H1 (cell line): ENCODE results near the gene RPTOR. TPM values are rescaled to one million over a fixed set of nuclear protein-coding genes. Genes with fewer than 3 reads are reported as not detected.

Experiments
- CTCF ChIA-PET: fragments of 300-600 bp; sonication (Branson Sonifier 250); formaldehyde crosslinking; loops from one replicate; lab custom pipeline; 2021; ENCODE audit not compliant: partially characterized antibody; lab: Charles Lee
- POLR2A ChIA-PET: fragments of 300-600 bp; sonication (Branson Sonifier 250); formaldehyde crosslinking; loops from one replicate; lab custom pipeline; 2021; ENCODE audit warnings: inconsistent platforms; ENCODE audit not compliant: partially characterized antibody; lab: Charles Lee
- DNase-seq, 2 experiments: peaks; one replicate each; pipeline versions ENCODE4 v3.0.0 to v3.0.0-alpha.2; 2010 to 2022; ENCODE audit warnings: low spot score in 2 of 2, low read depth in 1 of 2, mixed read lengths in 1 of 2
- FAIRE-seq: peaks from 2 replicates; lab custom pipeline; 2011; peaks lifted over from hg19 to GRCh38; lab: Jason Lieb, UNC
- H2AFZ ChIP-seq: 2 replicates; pipeline ENCODE4 v1.8.1; 2012; ENCODE audit warnings: low read length, inconsistent platforms
- H2AK5ac ChIP-seq: 2 replicates; pipeline ENCODE4 v1.6.1; 2013; ENCODE audit warnings: low read depth, low read length
- H2BK120ac ChIP-seq: replicated peaks from 2 replicates; pipeline ENCODE3; 2013; ENCODE audit warnings: low read depth, low read length, inconsistent platforms
- H2BK12ac ChIP-seq: 2 replicates; pipeline ENCODE4 v1.6.1; 2013; ENCODE audit warnings: low read depth, low read length
- H2BK15ac ChIP-seq: 2 replicates; pipeline ENCODE4 v1.6.1; 2013; ENCODE audit warnings: low read length
- H2BK20ac ChIP-seq: 2 replicates; pipeline ENCODE4 v1.6.1; 2013; ENCODE audit warnings: low read length
- H2BK5ac ChIP-seq: 2 replicates; pipeline ENCODE4 v1.6.1; 2013; ENCODE audit warnings: low read depth, low read length
- H3K14ac ChIP-seq: 2 replicates; pipeline ENCODE4 v1.6.1; 2013; ENCODE audit warnings: inconsistent platforms; ENCODE audit not compliant: insufficient read length
- H3K18ac ChIP-seq: 2 replicates; pipeline ENCODE4 v1.6.1; 2013; ENCODE audit warnings: low read length; ENCODE audit errors: extremely low read depth
- H3K23ac ChIP-seq: 2 replicates; pipeline ENCODE4 v1.6.1; 2013; ENCODE audit warnings: inconsistent platforms; ENCODE audit not compliant: insufficient read length
- H3K23me2 ChIP-seq: 2 replicates; pipeline ENCODE4 v1.6.1; 2013; ENCODE audit warnings: low read depth, low read length
- H3K27ac ChIP-seq: 2 replicates; pipeline ENCODE4 v1.6.1; 2011; ENCODE audit warnings: low read depth, low read length, inconsistent platforms
- H3K27me3 ChIP-seq, 4 experiments: replicated peaks in 1 of 4; 1 replicate in 1 of 4; 2 replicates in 3 of 4; pipeline versions ENCODE4 v1.6.1 to v1.8.1; 2011 to 2013; ENCODE audit warnings: low read length in 3 of 4, mild to moderate bottlenecking in 3 of 4, inconsistent platforms in 2 of 4, mixed read lengths in 2 of 4, moderate library complexity in 1 of 4; ENCODE audit not compliant: control insufficient read depth in 3 of 4, insufficient read depth in 3 of 4; ENCODE audit errors: extremely low read depth in 1 of 4
- H3K36me3 ChIP-seq, 4 experiments: 2 replicates each; pipeline versions ENCODE4 v1.6.1 to v1.8.1; 2011 to 2013; ENCODE audit warnings: mild to moderate bottlenecking in 4 of 4, low read length in 3 of 4, moderate library complexity in 2 of 4, control low read depth in 1 of 4, inconsistent platforms in 1 of 4; ENCODE audit not compliant: insufficient read depth in 4 of 4, control insufficient read depth in 2 of 4
- H3K4ac ChIP-seq: replicated peaks from 2 replicates; pipeline ENCODE3; 2013; ENCODE audit warnings: low read length, low read depth, mixed read lengths, inconsistent platforms; ENCODE audit not compliant: insufficient read length
- H3K4me1 ChIP-seq, 4 experiments: replicated peaks in 1 of 4; 1 replicate in 1 of 4; 2 replicates in 3 of 4; pipeline versions ENCODE4 v1.6.1 to v1.8.1; 2011 to 2013; ENCODE audit warnings: low read length in 3 of 4, inconsistent platforms in 2 of 4, mixed read lengths in 1 of 4; ENCODE audit not compliant: insufficient read depth in 4 of 4, control insufficient read depth in 3 of 4
- H3K4me2 ChIP-seq, 2 experiments: 2 replicates each; pipeline versions ENCODE4 v1.6.1 to v1.8.1; 2011 to 2013; ENCODE audit warnings: low read depth in 2 of 2, low read length in 2 of 2, control low read depth in 1 of 2, inconsistent platforms in 1 of 2, mild to moderate bottlenecking in 1 of 2; ENCODE audit not compliant: insufficient read depth in 1 of 2
- H3K4me3 ChIP-seq, 4 experiments: fragments of 200-600, 300-600 bp in 1 of 4; sonication (generic), shearing (Covaris generic), sonication (Bioruptor Twin) in 1 of 4; 2 replicates each; pipeline versions ENCODE4 v1.5.1 to v1.8.1; 2011 to 2016; ENCODE audit warnings: low read length in 4 of 4, low read depth in 3 of 4, control low read depth in 2 of 4, inconsistent platforms in 2 of 4, mild to moderate bottlenecking in 2 of 4, mixed read lengths in 1 of 4, moderate library complexity in 1 of 4; ENCODE audit not compliant: insufficient read depth in 2 of 4; ENCODE audit errors: extremely low read depth in 1 of 4
- H3K56ac ChIP-seq: replicated peaks from 2 replicates; pipeline ENCODE3; 2013; ENCODE audit warnings: low read depth, mild to moderate bottlenecking, mixed read lengths, low read length, inconsistent platforms; ENCODE audit not compliant: insufficient read length
- H3K79me1 ChIP-seq: 2 replicates; pipeline ENCODE4 v1.6.1; 2013; ENCODE audit warnings: low read depth, low read length, control low read depth
- H3K79me2 ChIP-seq, 2 experiments: 2 replicates each; pipeline versions ENCODE4 v1.6.1 to v1.8.1; 2012 to 2013; ENCODE audit warnings: low read length in 2 of 2, mild to moderate bottlenecking in 2 of 2, inconsistent platforms in 1 of 2; ENCODE audit not compliant: insufficient read depth in 2 of 2, control insufficient read depth in 1 of 2
- H3K9ac ChIP-seq, 4 experiments: replicated peaks in 1 of 4; 1 replicate in 1 of 4; 2 replicates in 3 of 4; pipeline versions ENCODE4 v1.6.1 to v1.8.1; 2011 to 2013; ENCODE audit warnings: low read depth in 3 of 4, low read length in 3 of 4, control low read depth in 2 of 4, mild to moderate bottlenecking in 2 of 4, moderate library complexity in 2 of 4, inconsistent platforms in 1 of 4; ENCODE audit errors: extremely low read depth in 1 of 4
- H3K9me3 ChIP-seq, 2 experiments: 2 replicates each; pipeline versions ENCODE4 v1.6.1 to v1.8.1; 2012 to 2013; ENCODE audit warnings: mild to moderate bottlenecking in 2 of 2, moderate library complexity in 2 of 2, control low read depth in 1 of 2, inconsistent platforms in 1 of 2, low read depth in 1 of 2, low read length in 1 of 2, mixed read lengths in 1 of 2; ENCODE audit not compliant: insufficient read depth in 2 of 2
- H4K20me1 ChIP-seq, 2 experiments: replicated peaks in 1 of 2; 2 replicates each; pipeline versions ENCODE3 to v1.8.1; 2011 to 2013; ENCODE audit warnings: inconsistent platforms in 2 of 2, low read length in 2 of 2, mild to moderate bottlenecking in 1 of 2; ENCODE audit not compliant: insufficient read depth in 2 of 2, control insufficient read depth in 1 of 2
- H4K5ac ChIP-seq: 2 replicates; pipeline ENCODE4 v1.6.1; 2013; ENCODE audit warnings: low read length, low read depth, mixed read lengths, inconsistent platforms; ENCODE audit not compliant: insufficient read length
- H4K8ac ChIP-seq: 2 replicates; pipeline ENCODE4 v1.8.0; 2013; ENCODE audit warnings: mild to moderate bottlenecking, moderate library complexity, low read length, inconsistent platforms; ENCODE audit not compliant: insufficient read depth; ENCODE audit errors: extremely low read depth
- H4K91ac ChIP-seq: replicated peaks from 2 replicates; pipeline ENCODE3; 2013; ENCODE audit warnings: low read length, mixed read lengths, inconsistent platforms; ENCODE audit not compliant: insufficient read length
- ASH2L ChIP-seq: fragments of 200-600, 300-600 bp; sonication (generic); IDR thresholded peaks from one replicate; pipeline ENCODE4 v1.7.1; 2017; ENCODE audit warnings: low read length
- CEBPB ChIP-seq: IDR thresholded peaks from 2 replicates; pipeline ENCODE4 v1.6.1; 2012; ENCODE audit warnings: low read depth, low read length
- EP300 ChIP-seq, 2 experiments: IDR thresholded peaks; 1 replicate in 1 of 2; 2 replicates in 1 of 2; pipeline ENCODE4 v1.6.1; 2011 to 2012; ENCODE audit warnings: low read depth in 2 of 2, low read length in 2 of 2, mild to moderate bottlenecking in 2 of 2, borderline replicate concordance in 1 of 2, inconsistent platforms in 1 of 2, moderate library complexity in 1 of 2
- RAD21 ChIP-seq, 2 experiments: IDR thresholded peaks in 1 of 2; conservative IDR thresholded peaks in 1 of 2; 2 replicates each; pipeline ENCODE4 v1.6.1; 2011; ENCODE audit warnings: low read depth in 2 of 2, low read length in 2 of 2, improper control_type of control experiment in 1 of 2, inconsistent platforms in 1 of 2, mild to moderate bottlenecking in 1 of 2, moderate library complexity in 1 of 2
- TAF1 ChIP-seq: IDR thresholded peaks from 2 replicates; pipeline ENCODE4 v1.6.1; 2011; ENCODE audit warnings: mild to moderate bottlenecking, low read depth, low read length
- WGBS, 2 experiments: shearing (Covaris generic) in 1 of 2; methylation state at CpG; one replicate each; pipeline versions ENCODE4 v1.1.6 to v1.1.7; 2013 to 2015; ENCODE audit warnings: low lambda C conversion rate in 2 of 2, mixed read lengths in 2 of 2, inconsistent platforms in 1 of 2, low coverage in 1 of 2, missing lambda C conversion rate in 1 of 2; ENCODE audit not compliant: insufficient replicate concordance in 2 of 2, insufficient coverage in 1 of 2, insufficient read length in 1 of 2; ENCODE audit errors: extremely low coverage in 1 of 2, missing lambda C conversion rate in 1 of 2; 5-methylcytosine and 5-hydroxymethylcytosine counted together
- polyA plus RNA-seq, 7 experiments: library from polyadenylated mRNA; depleted of rRNA in 3 of 7; stranded (reverse) in 5 of 7; unstranded in 2 of 7; fragments of >200 nt in 5 of 7; fragments of 200-250 nt in 2 of 7; gene quantifications; 1 replicate in 5 of 7; 2 replicates in 1 of 7; 4 replicates in 1 of 7; pipeline versions ENCODE4 v1.2.1 to v1.2.3, GENCODE V29; 2011 to 2013; ENCODE audit warnings: missing spikeins in 2 of 7, mixed read lengths in 2 of 7
- total RNA-seq: library from RNA; stranded (reverse); fragmentation: NEBNext Ultra II Directional; extraction: Animal tissue kit (Norgen Biotek cat#: 25700); gene quantifications from 2 replicates; pipeline ENCODE4 v1.2.1, GENCODE V29; 2021
- TF ChIP-seq, protein P1 (sequence below): IDR thresholded peaks from 2 replicates; pipeline ENCODE4 v1.6.1; 2011; ENCODE audit warnings: low read depth, mild to moderate bottlenecking, low read length; ENCODE audit not compliant: insufficient read depth
- TF ChIP-seq, protein P2 (sequence below): IDR thresholded peaks from 2 replicates; pipeline ENCODE4 v1.6.1; 2012; ENCODE audit warnings: inconsistent platforms

Gene RPTOR
- total and polyA plus RNA-seq, 2 of the 8 experiments (the other 6 are each of a cell fraction or from before 2014, with no cell fraction given), result 6.9 to 28.7 TPM

DNA sequence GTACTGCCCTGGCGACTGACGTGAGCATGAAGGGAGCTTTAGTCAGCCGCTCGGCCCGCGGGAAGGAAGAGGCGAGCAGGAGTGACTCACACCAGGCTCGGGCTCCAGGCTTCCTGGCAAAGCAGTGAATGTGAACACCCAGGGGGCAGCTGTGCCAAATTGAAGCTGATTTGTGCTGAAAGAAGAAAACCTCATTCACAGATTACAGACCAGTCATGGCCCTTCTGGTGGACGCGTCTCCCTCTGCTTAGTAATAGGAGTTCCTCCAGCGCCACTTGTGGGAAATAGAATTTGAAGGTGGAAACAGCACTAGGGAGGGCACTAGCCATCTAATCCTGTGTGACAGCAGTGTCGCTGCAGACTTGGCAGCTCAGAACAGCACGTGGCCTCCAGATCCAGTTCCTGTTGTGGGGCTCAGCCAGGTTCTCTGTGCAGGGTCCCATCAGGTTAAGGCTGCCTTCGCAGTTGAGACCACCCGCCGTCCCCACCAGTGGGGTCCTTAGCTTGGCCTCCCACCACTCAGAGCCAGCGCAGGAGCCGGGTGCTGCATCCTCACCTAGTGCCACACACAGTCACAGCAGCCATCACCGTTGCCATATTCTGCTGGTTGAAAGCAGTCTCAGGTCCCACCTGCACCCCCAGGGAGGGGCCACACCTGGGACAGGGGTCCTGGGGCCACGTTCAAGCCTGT is 282.5 kb downstream of the RPTOR start:
- Histone ChIP-seq H3K27ac (no peak overlapping the region), H3K9ac (no peak overlapping the region), H3K4me1 (peaks cover 15 to 31% (median 19%) of the 10 kb centered on the region in 4 experiments), H4K20me1 (peaks cover 0 to 6% of the 10 kb centered on the region in 2 experiments), H3K27me3 (no peaks in the 10 kb centered on the region), H4K91ac (peak overlapping the region; percentile 79), H3K23ac (no peak overlapping the region), H3K79me1 (no peaks in the 10 kb centered on the region), H2BK12ac (peak overlapping the region; percentile 89; the same call in 1 of the 2 replicates), H2AFZ (no peak overlapping the region), H2BK15ac (0 out of 2 replicates have a peak overlapping the region, but pooled peaks have one; percentile 84), H3K4me2 (peak overlapping the region; percentile 38 to 56; a peak in 3 of 4 replicates), H3K9me3 (no peaks in the 10 kb centered on the region), H2BK20ac (peak overlapping the region; percentile 73; the same call in 1 of the 2 replicates), H4K5ac (no peak overlapping the region), H4K8ac (no peak overlapping the region), H3K79me2 (no peaks in the 10 kb centered on the region), H2AK5ac (no peak overlapping the region), H3K23me2 (no peaks in the 10 kb centered on the region), H3K56ac (no peak overlapping the region), H2BK120ac (peak overlapping the region; percentile 48), H3K4ac (peak overlapping the region; percentile 81), H3K18ac (peak overlapping the region; percentile 71), H2BK5ac (peak overlapping the region; percentile 84), H3K4me3 (no peak overlapping the region), H3K14ac (no peak overlapping the region), H3K36me3 (peaks cover 0 to 2% (median 0%) of the 10 kb centered on the region in 4 experiments; a peak in 1 of 8 replicates)
- DNase-seq (no peak), FAIRE-seq (no peak)
- WGBS, 2 experiments, result 65% methylated on average over 19 of the region's 20 CpGs; no CpG with 5 or more reads in 1 of the 2 experiments
- ChIA-PET CTCF (interaction anchor here (0.8 to 2.1 kb wide), 11 partner anchors 11 to 159 kb away, joined by 3 to 8 read pairs (median 3); no protein-coding TSS in a partner anchor), POLR2A (interaction anchor here (0.9 to 3.4 kb wide), 7 partner anchors 10 to 72 kb away, joined by 3 to 9 read pairs (median 4); no protein-coding TSS in a partner anchor)
- no peak for TF ChIP-seq TAF1
- no peak for TF ChIP-seq EP300 (IDR thresholded peaks at IDR 0.05; ENCODE audit: borderline replicate concordance in 1 of 2, low read depth in 2 of 2, low read length in 2 of 2)
- TF ChIP-seq CEBPB, result no peak
- TF ChIP-seq, protein P1, sequence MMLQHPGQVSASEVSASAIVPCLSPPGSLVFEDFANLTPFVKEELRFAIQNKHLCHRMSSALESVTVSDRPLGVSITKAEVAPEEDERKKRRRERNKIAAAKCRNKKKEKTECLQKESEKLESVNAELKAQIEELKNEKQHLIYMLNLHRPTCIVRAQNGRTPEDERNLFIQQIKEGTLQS, result no peak
- TF ChIP-seq RAD21 (IDR thresholded peaks at IDR 0.05 in 1 of 2, conservative IDR thresholded peaks at IDR 0.05 in 1 of 2; ENCODE audit: low read depth in 2 of 2, low read length in 2 of 2), result no peak
- TF ChIP-seq ASH2L, result no peak
- TF ChIP-seq, protein P2, sequence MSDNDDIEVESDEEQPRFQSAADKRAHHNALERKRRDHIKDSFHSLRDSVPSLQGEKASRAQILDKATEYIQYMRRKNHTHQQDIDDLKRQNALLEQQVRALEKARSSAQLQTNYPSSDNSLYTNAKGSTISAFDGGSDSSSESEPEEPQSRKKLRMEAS, result 0 out of 2 replicates have a peak, but pooled peaks have one; percentile 26
